ENCODE data around the gene PPP2R2D.
A peak's percentile ranks its signal among the peaks of the same experiment; 100 is the strongest.

Gene PPP2R2D

GRCh38 chr10:131963350-131963749 is 62.5 kb downstream of the PPP2R2D start:
- Mint-ChIP-seq H3K27ac (no peak overlapping the region), H3K27me3 (ENCODE audit: low read depth) (no peaks in the 10 kb centered on the region), H3K9me3 (no peaks in the 10 kb centered on the region), H3K4me3 (no peak overlapping the region), H3K36me3 (ENCODE audit: low read depth) (peaks cover 18% of the 10 kb centered on the region), H3K4me1 (ENCODE audit: low read depth) (peaks cover 14% of the 10 kb centered on the region)

- H3K4me1 Mint-ChIP-seq (ENCODE audit: low read depth): peaks cover 14% of the 10 kb centered on the region
- H3K9me3 Mint-ChIP-seq: no peaks in the 10 kb centered on the region
- H3K4me3 Mint-ChIP-seq: no peak overlapping the region
- peaks cover 19% of the 10 kb centered on the region for H3K36me3 Mint-ChIP-seq (ENCODE audit: low read depth)
- H3K27ac Mint-ChIP-seq: peak overlapping the region; percentile 13
- H3K27me3 Mint-ChIP-seq (ENCODE audit: low read depth): no peaks in the 10 kb centered on the region
Measured at GRCh38 chr10:131963811-131964210, 63.0 kb downstream of the PPP2R2D start.

DNA sequence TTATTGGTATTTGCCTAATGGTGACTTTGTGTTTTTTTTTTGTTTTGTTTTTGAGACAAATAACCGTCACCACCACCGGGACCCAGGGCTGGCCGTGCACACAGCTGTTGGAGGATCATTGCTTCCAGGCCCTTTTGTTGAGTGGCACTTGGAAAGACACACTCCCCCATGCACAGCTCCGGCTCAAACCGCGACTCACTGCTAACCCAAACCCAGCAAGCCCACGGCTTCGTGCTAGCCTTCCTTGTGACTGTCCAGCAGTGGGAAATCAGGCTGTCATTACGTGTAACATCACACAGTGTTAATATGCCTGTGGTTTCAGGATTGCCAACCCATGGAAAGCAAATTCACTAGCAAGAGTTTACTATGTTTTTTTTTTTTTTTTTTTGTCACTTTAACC is 63.5 kb downstream of the PPP2R2D start:
- Mint-ChIP-seq H3K9me3 (no peaks in the 10 kb centered on the region), H3K36me3 (ENCODE audit: low read depth) (peaks cover 21% of the 10 kb centered on the region), H3K27me3 (ENCODE audit: low read depth) (no peaks in the 10 kb centered on the region), H3K27ac (no peak overlapping the region), H3K4me1 (ENCODE audit: low read depth) (peaks cover 14% of the 10 kb centered on the region), H3K4me3 (no peak overlapping the region)

DNA sequence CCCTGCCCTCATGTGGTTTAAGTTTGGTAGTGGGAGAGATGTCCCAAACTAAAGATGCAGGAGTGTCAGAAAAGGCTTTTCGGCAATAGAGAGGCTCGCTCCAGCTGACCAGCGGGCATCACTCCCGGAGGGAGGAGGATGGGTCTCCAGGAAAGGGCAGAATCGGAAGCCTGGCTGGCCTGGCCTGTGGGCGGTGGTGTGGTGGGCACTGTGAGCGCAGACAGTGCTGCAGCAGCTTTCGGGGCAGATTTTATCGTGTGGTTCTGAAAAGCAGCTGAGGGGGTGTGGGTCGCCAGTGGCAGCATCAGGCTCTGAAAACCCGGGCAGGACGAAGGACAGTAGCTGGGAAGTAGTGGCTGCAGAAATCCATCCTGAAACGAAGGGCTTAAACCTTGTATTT is 68.1 kb downstream of the PPP2R2D start:
- no peak overlapping the region for H3K4me3 Mint-ChIP-seq
- H3K36me3 Mint-ChIP-seq (ENCODE audit: low read depth): peaks cover 31% of the 10 kb centered on the region
- H3K4me1 Mint-ChIP-seq (ENCODE audit: low read depth): peaks cover 40% of the 10 kb centered on the region
- H3K27me3 Mint-ChIP-seq (ENCODE audit: low read depth): no peaks in the 10 kb centered on the region
- H3K27ac Mint-ChIP-seq: no peak overlapping the region
- H3K9me3 Mint-ChIP-seq: no peaks in the 10 kb centered on the region

GRCh38 chr10:131970946-131971345 is 70.1 kb downstream of the PPP2R2D start:
- Mint-ChIP-seq H3K27me3 (ENCODE audit: low read depth) (no peaks in the 10 kb centered on the region), H3K9me3 (no peaks in the 10 kb centered on the region), H3K4me1 (ENCODE audit: low read depth) (peaks cover 48% of the 10 kb centered on the region), H3K4me3 (no peak overlapping the region), H3K36me3 (ENCODE audit: low read depth) (peaks cover 31% of the 10 kb centered on the region), H3K27ac (peak overlapping the region; percentile 59)

- H3K4me1 Mint-ChIP-seq (ENCODE audit: low read depth): peaks cover 53% of the 10 kb centered on the region
- H3K36me3 Mint-ChIP-seq (ENCODE audit: low read depth): peaks cover 31% of the 10 kb centered on the region
- no peaks in the 10 kb centered on the region for H3K9me3 Mint-ChIP-seq
- H3K27me3 Mint-ChIP-seq (ENCODE audit: low read depth): no peaks in the 10 kb centered on the region
- H3K27ac Mint-ChIP-seq: peak overlapping the region; percentile 95
- H3K4me3 Mint-ChIP-seq: no peak overlapping the region
Measured at GRCh38 chr10:131971591-131971990, 70.8 kb downstream of the PPP2R2D start.

DNA sequence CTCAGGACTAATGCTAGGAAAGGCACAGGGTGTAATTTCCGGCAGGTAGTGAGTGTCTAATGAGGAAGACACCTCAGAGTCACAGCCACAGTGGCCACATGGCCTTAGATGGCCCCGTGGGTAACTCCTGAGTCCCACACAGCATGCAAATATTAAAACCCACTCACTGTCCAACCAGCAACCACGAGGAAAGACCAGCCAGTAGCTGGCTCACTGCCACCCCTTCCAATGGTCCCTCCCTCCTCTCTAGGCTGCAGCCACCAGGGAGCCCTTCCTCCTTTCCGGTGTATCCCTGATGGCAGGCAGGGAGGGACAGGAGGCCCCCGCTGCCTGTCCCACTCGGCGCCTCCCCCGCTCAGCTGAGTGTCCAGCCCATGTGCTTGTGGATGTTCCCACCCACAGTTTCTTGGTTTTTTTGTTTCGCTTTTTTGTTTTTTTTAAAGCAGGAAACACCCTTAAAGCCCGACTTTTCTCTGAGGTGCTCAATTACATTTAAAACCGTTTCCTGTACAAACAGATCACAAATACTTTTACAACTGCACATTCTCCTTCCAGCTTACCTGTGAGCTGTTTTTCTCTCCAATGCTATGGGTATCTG is 71.8 kb downstream of the PPP2R2D start:
- Mint-ChIP-seq H3K4me3 (peak overlapping the region; percentile 81), H3K4me1 (ENCODE audit: low read depth) (peaks cover 62% of the 10 kb centered on the region), H3K36me3 (ENCODE audit: low read depth) (peaks cover 30% of the 10 kb centered on the region), H3K27ac (peak overlapping the region; percentile 95), H3K9me3 (no peaks in the 10 kb centered on the region), H3K27me3 (ENCODE audit: low read depth) (no peaks in the 10 kb centered on the region)

DNA sequence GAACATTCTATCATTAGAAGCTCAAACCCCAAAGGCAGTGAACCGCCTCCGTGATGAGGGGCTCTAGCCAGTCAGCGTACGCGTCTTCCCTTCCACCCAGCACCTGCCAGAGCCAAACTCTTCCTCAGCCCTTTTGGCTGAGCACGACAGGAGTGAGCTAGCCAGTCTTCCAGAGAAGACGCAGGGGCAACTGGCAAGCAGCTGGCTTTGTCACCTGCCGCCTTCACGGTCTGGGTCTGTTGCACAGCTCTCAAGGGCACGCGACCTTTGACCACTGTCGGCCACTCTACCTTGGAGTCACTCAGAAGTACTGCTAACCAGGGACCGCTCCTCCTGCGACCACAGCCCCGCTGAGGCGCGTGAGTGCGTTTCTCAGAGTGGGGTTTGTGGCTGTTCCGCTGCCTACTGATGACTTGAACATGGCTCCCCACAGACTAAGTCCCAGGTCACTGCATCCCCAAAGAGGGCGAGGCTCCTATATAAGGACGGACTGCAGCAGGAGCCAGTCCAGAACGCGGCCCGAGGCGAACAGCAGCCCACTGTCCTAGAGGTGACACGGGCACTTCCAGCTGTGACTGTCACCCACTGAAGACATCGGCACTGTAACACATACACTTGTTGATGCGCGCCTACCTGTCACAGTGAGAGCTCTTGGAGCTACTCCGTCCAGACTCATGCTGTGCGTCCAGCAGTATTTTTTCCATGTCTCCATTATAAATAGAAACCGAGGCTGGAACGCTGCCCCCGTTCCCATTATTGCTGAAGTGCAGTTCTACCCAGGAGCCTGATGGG is 72.5 kb downstream of the PPP2R2D start:
- H3K36me3 Mint-ChIP-seq (ENCODE audit: low read depth): peaks cover 33% of the 10 kb centered on the region
- peak overlapping the region; percentile 95 for H3K27ac Mint-ChIP-seq
- no peaks in the 10 kb centered on the region for H3K9me3 Mint-ChIP-seq
- peaks cover 70% of the 10 kb centered on the region for H3K4me1 Mint-ChIP-seq (ENCODE audit: low read depth)
- no peaks in the 10 kb centered on the region for H3K27me3 Mint-ChIP-seq (ENCODE audit: low read depth)
- H3K4me3 Mint-ChIP-seq: peak overlapping the region; percentile 81

DNA sequence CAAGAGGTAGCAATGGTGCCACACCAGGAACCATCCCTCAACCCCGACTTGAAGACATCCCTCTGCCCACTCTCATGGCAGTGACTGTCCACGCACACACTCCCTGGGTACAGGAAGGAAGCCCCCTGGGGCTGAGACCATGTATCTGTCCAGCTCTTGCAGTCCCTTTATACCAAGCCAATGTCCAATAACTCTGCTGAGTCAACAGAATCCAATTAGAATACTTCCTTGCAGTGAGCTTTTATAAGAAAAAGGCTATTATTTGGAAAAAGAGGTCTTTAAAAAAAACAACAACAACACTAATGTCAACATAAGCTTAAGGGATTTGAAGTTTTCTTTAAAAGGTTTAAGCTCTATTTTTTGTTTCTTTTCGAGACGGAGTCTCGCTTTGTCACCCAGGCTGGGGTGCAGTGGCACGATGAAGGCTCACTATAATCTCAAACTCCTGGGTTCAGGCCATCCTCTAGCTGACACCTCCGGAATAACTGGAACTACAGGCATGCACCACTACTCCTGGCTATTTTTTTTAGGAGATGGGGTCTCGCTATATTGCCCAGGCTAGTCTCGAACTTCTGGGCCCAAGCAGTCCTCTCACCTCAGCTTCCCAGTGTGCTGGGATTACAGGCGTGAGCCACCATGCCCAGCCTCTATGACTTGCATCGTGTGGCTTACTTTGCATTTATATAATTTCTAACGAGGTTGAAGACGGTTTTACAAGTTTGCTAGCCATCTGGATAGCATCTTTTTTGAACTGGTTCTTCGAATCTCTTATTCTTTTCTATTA is 73.4 kb downstream of the PPP2R2D start:
- Mint-ChIP-seq H3K4me1 (ENCODE audit: low read depth) (peaks cover 76% of the 10 kb centered on the region), H3K36me3 (ENCODE audit: low read depth) (peaks cover 29% of the 10 kb centered on the region)

GRCh38 chr10:131975003-131975402 is 74.2 kb downstream of the PPP2R2D start:
- Mint-ChIP-seq H3K4me3 (peak overlapping the region; percentile 24), H3K27ac (peak overlapping the region; percentile 58), H3K9me3 (no peaks in the 10 kb centered on the region), H3K36me3 (ENCODE audit: low read depth) (peaks cover 31% of the 10 kb centered on the region), H3K4me1 (ENCODE audit: low read depth) (peaks cover 82% of the 10 kb centered on the region), H3K27me3 (ENCODE audit: low read depth) (no peaks in the 10 kb centered on the region)

More for the DNA sequence above, 73.4 kb downstream of the PPP2R2D start:
- H3K27me3 Mint-ChIP-seq (ENCODE audit: low read depth): no peaks in the 10 kb centered on the region
- peak overlapping the region; percentile 84 for H3K27ac Mint-ChIP-seq
- no peaks in the 10 kb centered on the region for H3K9me3 Mint-ChIP-seq
- peak overlapping the region; percentile 81 for H3K4me3 Mint-ChIP-seq

GRCh38 chr10:131975796-131976195 is 75.0 kb downstream of the PPP2R2D start:
- no peaks in the 10 kb centered on the region for H3K27me3 Mint-ChIP-seq (ENCODE audit: low read depth)
- H3K4me3 Mint-ChIP-seq: no peak overlapping the region
- H3K27ac Mint-ChIP-seq: peak overlapping the region; percentile 64
- H3K4me1 Mint-ChIP-seq (ENCODE audit: low read depth): peaks cover 81% of the 10 kb centered on the region
- H3K9me3 Mint-ChIP-seq: no peaks in the 10 kb centered on the region
- H3K36me3 Mint-ChIP-seq (ENCODE audit: low read depth): peaks cover 28% of the 10 kb centered on the region

DNA sequence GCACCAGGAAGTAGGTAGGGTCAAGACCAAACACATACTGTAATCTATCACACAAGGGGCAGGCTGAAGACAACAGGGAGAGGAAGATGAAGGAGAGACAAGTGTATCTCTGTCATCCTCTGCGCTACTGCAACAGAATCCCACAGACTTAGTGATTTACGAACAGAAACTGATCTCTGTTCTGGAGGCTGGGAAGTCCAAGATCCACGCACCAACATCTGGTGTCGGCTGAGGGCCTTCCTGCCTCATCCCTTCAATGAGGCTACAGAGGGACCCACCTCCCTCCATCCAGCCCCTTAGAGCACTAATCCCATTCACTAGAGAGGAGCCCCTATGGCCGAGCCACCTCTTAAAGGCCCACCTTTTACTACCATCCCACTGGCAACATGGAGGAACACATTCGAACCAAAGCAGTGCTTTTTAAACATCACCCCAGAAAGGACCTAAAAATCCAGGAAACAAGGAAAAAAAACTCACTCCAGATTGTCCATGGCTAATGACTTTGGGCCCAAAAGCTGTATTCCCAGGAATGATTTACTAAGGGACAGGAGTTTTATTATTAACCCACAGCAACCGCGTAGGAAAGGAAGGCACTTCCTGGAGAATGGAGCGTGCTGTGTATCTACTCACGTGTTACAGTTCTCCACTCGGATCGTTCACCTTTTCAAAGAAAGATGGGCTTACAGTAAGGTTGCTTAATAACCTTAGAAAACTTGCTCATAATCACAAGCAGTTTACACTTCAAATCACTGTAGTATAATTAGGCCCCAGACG is 76.7 kb downstream of the PPP2R2D start:
- Mint-ChIP-seq H3K36me3 (ENCODE audit: low read depth) (peaks cover 25% of the 10 kb centered on the region), H3K27ac (peak overlapping the region; percentile 73), H3K4me3 (no peak overlapping the region)

DNA sequence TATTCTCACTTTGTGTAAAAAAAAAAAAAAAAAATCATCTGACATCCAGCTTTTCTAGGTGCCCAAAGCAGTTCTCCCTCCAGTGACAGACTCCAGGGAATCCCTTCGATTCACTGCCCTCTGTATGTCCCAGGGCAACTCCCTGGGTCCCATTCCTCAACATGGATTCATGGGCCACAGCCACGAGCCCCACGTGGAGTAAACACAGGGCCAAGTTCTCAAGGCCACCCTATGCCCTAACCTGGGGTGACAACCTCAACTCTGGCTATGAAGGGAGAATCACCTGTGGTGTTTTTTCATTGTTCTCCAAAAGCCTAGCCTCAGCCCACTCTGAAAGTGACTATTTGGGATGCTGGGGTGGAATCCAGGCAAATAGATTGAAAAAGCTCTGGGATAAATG is 77.6 kb downstream of the PPP2R2D start:
- H3K4me1 Mint-ChIP-seq (ENCODE audit: low read depth): peaks cover 64% of the 10 kb centered on the region
- peaks cover 4% of the 10 kb centered on the region for H3K27me3 Mint-ChIP-seq (ENCODE audit: low read depth)
- peaks cover 23% of the 10 kb centered on the region for H3K36me3 Mint-ChIP-seq (ENCODE audit: low read depth)
- H3K27ac Mint-ChIP-seq: peak overlapping the region; percentile 73
- H3K9me3 Mint-ChIP-seq: no peaks in the 10 kb centered on the region
- H3K4me3 Mint-ChIP-seq: no peak overlapping the region

More for the DNA sequence above, 76.7 kb downstream of the PPP2R2D start:
- peaks cover 72% of the 10 kb centered on the region for H3K4me1 Mint-ChIP-seq (ENCODE audit: low read depth)
- H3K9me3 Mint-ChIP-seq: no peaks in the 10 kb centered on the region
- no peaks in the 10 kb centered on the region for H3K27me3 Mint-ChIP-seq (ENCODE audit: low read depth)

- peak overlapping the region; percentile 83 for H3K4me3 Mint-ChIP-seq
- H3K27ac Mint-ChIP-seq: peak overlapping the region; percentile 52
- peaks cover 8% of the 10 kb centered on the region for H3K27me3 Mint-ChIP-seq (ENCODE audit: low read depth)
- no peaks in the 10 kb centered on the region for H3K9me3 Mint-ChIP-seq
- peaks cover 59% of the 10 kb centered on the region for H3K4me1 Mint-ChIP-seq (ENCODE audit: low read depth)
- peaks cover 23% of the 10 kb centered on the region for H3K36me3 Mint-ChIP-seq (ENCODE audit: low read depth)
Measured at GRCh38 chr10:131978851-131979250, 78.0 kb downstream of the PPP2R2D start.

Measured in T-helper 1 cell treated with Interleukin-12 subunit alpha and Interleukin-12 subunit beta and Interleukin-4 antibody, amounts not matched to agents 30 μg/mL and 1 μg/mL, for 36 hours (primary cell).